HepG2 (cell line): ENCODE results near the gene HCRTR2. TPM values are rescaled to one million over a fixed set of nuclear protein-coding genes. Genes with fewer than 3 reads are reported as not detected.

Source experiments
- ATAC-seq: fragments of 200-7000 bp; cut with Tn5 transposase; 3 replicates; pipeline ENCODE4 v1.9.1; 2020; ENCODE audit warnings: mild to moderate bottlenecking, moderate library complexity
- BruUV-seq: library from RNA; stranded (reverse); fragments of 400-500 nt; replicated peaks from 2 replicates; lab custom pipeline; 2021; lab: Mats Ljungman, UMichigan
- CTCF ChIA-PET: fragments of 300-600 bp; formaldehyde crosslinking; extraction: SDS; loops from one replicate; lab custom pipeline; 2021; ENCODE audit warnings: low total read pairs, inconsistent platforms, low intra/inter-chr PET ratio; lab: Yijun Ruan, JAX
- POLR2A ChIA-PET: fragments of 350-600 bp; sonication (Branson Sonifier 250); formaldehyde crosslinking; loops from one replicate; lab custom pipeline; 2020; ENCODE audit warnings: antibody characterized with exemption, inconsistent platforms; lab: Yijun Ruan, JAX
- DNase-seq: peaks from one replicate; pipeline ENCODE4 v3.0.0-alpha.2; 2015; ENCODE audit warnings: low spot score
- FAIRE-seq: peaks from 3 replicates; lab custom pipeline; 2011; peaks lifted over from hg19 to GRCh38; lab: Jason Lieb, UNC
- H2AFZ ChIP-seq: one replicate; pipeline ENCODE4 v1.6.1; 2011; ENCODE audit warnings: low read length, inconsistent platforms
- H3K27ac ChIP-seq: fragments of 300-600 bp; 3 replicates; pipeline ENCODE4 v1.8.0; 2011; ENCODE audit warnings: mixed run types, mild to moderate bottlenecking, mixed read lengths, low read length, inconsistent platforms; ENCODE audit not compliant: insufficient read depth; ENCODE audit errors: extremely low read length
- H3K27me3 ChIP-seq, 2 experiments: fragments of 200-600 bp in 1 of 2; 2 replicates in 1 of 2; 3 replicates in 1 of 2; pipeline versions ENCODE4 v1.6.0 to v1.8.0; 2011; ENCODE audit warnings: low read length in 2 of 2, mild to moderate bottlenecking in 2 of 2, moderate library complexity in 2 of 2, inconsistent platforms in 1 of 2; ENCODE audit not compliant: insufficient read depth in 2 of 2, control insufficient read depth in 1 of 2
- H3K36me3 ChIP-seq, 2 experiments: fragments of 200-600 bp in 1 of 2; replicated peaks in 1 of 2; 2 replicates in 1 of 2; 3 replicates in 1 of 2; pipeline versions ENCODE4 v1.5.1 to v1.8.0; 2011; ENCODE audit warnings: low read length in 2 of 2, inconsistent platforms in 1 of 2; ENCODE audit not compliant: insufficient read depth in 2 of 2, control insufficient read depth in 1 of 2
- H3K4me1 ChIP-seq: 2 replicates; pipeline ENCODE4 v1.5.1; 2012; ENCODE audit warnings: low read length, inconsistent platforms; ENCODE audit not compliant: insufficient read depth
- H3K4me2 ChIP-seq: 2 replicates; pipeline ENCODE4 v1.6.0; 2011; ENCODE audit warnings: low read depth, low read length, inconsistent platforms
- H3K4me3 ChIP-seq, 3 experiments: fragments of 200-600 bp in 1 of 3; sonication (generic), shearing (Covaris generic) in 1 of 3; replicated peaks in 1 of 3; 2 replicates each; pipeline ENCODE4 v1.5.1; 2011 to 2016; ENCODE audit warnings: low read length in 3 of 3, inconsistent platforms in 2 of 3, low read depth in 2 of 3, mild to moderate bottlenecking in 2 of 3, control low read depth in 1 of 3, mixed read lengths in 1 of 3; ENCODE audit not compliant: insufficient read depth in 1 of 3
- H3K79me2 ChIP-seq: one replicate; pipeline ENCODE4 v1.6.1; 2011; ENCODE audit warnings: low read length, inconsistent platforms; ENCODE audit not compliant: insufficient read depth
- H3K9ac ChIP-seq: 2 replicates; pipeline ENCODE4 v1.6.0; 2011; ENCODE audit warnings: mild to moderate bottlenecking, low read depth, low read length, inconsistent platforms; ENCODE audit not compliant: insufficient read depth
- H3K9me3 ChIP-seq: 2 replicates; pipeline ENCODE4 v1.5.1; 2012; ENCODE audit warnings: mild to moderate bottlenecking, low read length
- H4K20me1 ChIP-seq: 2 replicates; pipeline ENCODE4 v1.6.0; 2011; ENCODE audit warnings: inconsistent platforms, mild to moderate bottlenecking, low read length, moderate library complexity; ENCODE audit not compliant: insufficient read depth
- GTF3A ChIP-seq: sonication (generic); formaldehyde crosslinking; conservative IDR thresholded peaks from 2 replicates; pipeline ENCODE4 v1.4.0; 2020; ENCODE audit warnings: mild to moderate bottlenecking, missing genetic modification reagents
- MIER2 ChIP-seq: IDR thresholded peaks from 2 replicates; pipeline ENCODE4 v1.6.1; 2016; ENCODE audit warnings: missing biosample characterization, missing genetic modification reagents
- PAX8 ChIP-seq: sonication (generic); formaldehyde crosslinking; IDR thresholded peaks from 2 replicates; pipeline ENCODE4 v1.8.0; 2022; ENCODE audit warnings: mild to moderate bottlenecking, missing genetic modification reagents, borderline replicate concordance
- REPIN1 ChIP-seq: sonication (generic); formaldehyde crosslinking; IDR thresholded peaks from 2 replicates; pipeline ENCODE4 v1.8.0; 2022; ENCODE audit warnings: missing genetic modification reagents, low read depth, mild to moderate bottlenecking, borderline replicate concordance
- SPEN ChIP-seq: sonication (generic); formaldehyde crosslinking; IDR thresholded peaks from 2 replicates; pipeline ENCODE4 v1.5.1; 2020; ENCODE audit warnings: low read depth, mild to moderate bottlenecking, missing genetic modification reagents
- TCF7L2 ChIP-seq: IDR thresholded peaks from 2 replicates; pipeline ENCODE4 v1.6.1; 2011; ENCODE audit warnings: mild to moderate bottlenecking, low read depth, low read length, moderate library complexity
- ZNF446 ChIP-seq: sonication (generic); formaldehyde crosslinking; IDR thresholded peaks from 2 replicates; pipeline ENCODE4 v1.5.0; 2020; ENCODE audit warnings: mild to moderate bottlenecking, missing genetic modification reagents
- ZNF510 ChIP-seq: sonication (generic); formaldehyde crosslinking; IDR thresholded peaks from 2 replicates; pipeline ENCODE4 v1.4.0; 2020; ENCODE audit warnings: low read depth, mild to moderate bottlenecking, missing genetic modification reagents
- ZNF713 ChIP-seq: sonication (generic); formaldehyde crosslinking; IDR thresholded peaks from 2 replicates; pipeline ENCODE4 v1.4.0; 2020; ENCODE audit warnings: mild to moderate bottlenecking, missing genetic modification reagents
- WGBS: methylation state at CpG from one replicate; pipeline ENCODE4 v1.1.6; 2017; ENCODE audit warnings: low lambda C conversion rate; 5-methylcytosine and 5-hydroxymethylcytosine counted together
- in situ Hi-C: cut with HindIII; loops from 2 replicates; pipeline ENCODE4 v1.10.0; 2017; ENCODE audit warnings: low pct_unique_long_range_greater_than_20kb; ENCODE audit not compliant: extremely low pct_ligation_motif_present
- intact Hi-C: fragments of 100-400 bp; cut with micrococcal nuclease; formaldehyde crosslinking; loops from one replicate; pipeline ENCODE4 v1.10.0; 2022; ENCODE audit not compliant: unreplicated experiment
- polyA plus RNA-seq, 8 experiments: library from polyadenylated mRNA; depleted of rRNA in 3 of 8; stranded (reverse) in 7 of 8; unstranded in 1 of 8; fragments of >200 nt; fragmentation: Illumina TruSeq in 4 of 8; extraction: Trizol in 4 of 8; gene quantifications; 2 replicates each; pipeline versions ENCODE4 v1.2.1 to v1.2.3, GENCODE V29; 2011 to 2016; ENCODE audit warnings: low read depth in 4 of 8, missing spikeins in 1 of 8, mixed read lengths in 1 of 8; ENCODE audit not compliant: insufficient read depth in 1 of 8
- total RNA-seq, 5 experiments: library from RNA; depleted of rRNA; stranded (reverse); fragments of >200 nt; fragmentation: Illumina TruSeq; extraction: Trizol; gene quantifications; 2 replicates each; pipeline ENCODE4 v1.2.3, GENCODE V29; 2016; ENCODE audit warnings: low read depth in 1 of 5

Gene HCRTR2
- total and polyA plus RNA-seq, 2 of the 13 experiments (the other 11 are each of a cell fraction or from before 2014, with no cell fraction given): not detected

- peak; percentile 93 for TF ChIP-seq MIER2
- TF ChIP-seq GTF3A (CRISPR knock-in tag): no peak
- no peak for TF ChIP-seq REPIN1
- TF ChIP-seq TCF7L2: no peak
Observed at GRCh38 chr6:55176958-55177357, 2.6 kb downstream of the HCRTR2 start (continued).

- Histone ChIP-seq H3K9me3 (no peaks in the 10 kb centered on the region), H3K4me1 (no peaks in the 10 kb centered on the region), H3K36me3 (no peaks in the 10 kb centered on the region), H3K27ac (no peak overlapping the region), H2AFZ (no peak overlapping the region), H3K79me2 (no peaks in the 10 kb centered on the region), H3K27me3 (no peaks in the 10 kb centered on the region; a peak in 1 of 5 replicates), H3K4me3 (no peak overlapping the region), H4K20me1 (no peaks in the 10 kb centered on the region), H3K9ac (no peak overlapping the region), H3K4me2 (no peak overlapping the region)
- POLR2A ChIA-PET: no interaction called here
- DNase-seq (no peak), FAIRE-seq (no peak), ATAC-seq (no peak)
- intact Hi-C loops: no loop called here
- CTCF ChIA-PET: no interaction called here
- BruUV-seq: no TSS peak
- TF ChIP-seq PAX8 (CRISPR knock-in tag): no peak
- TF ChIP-seq SPEN (CRISPR knock-in tag): no peak
- no peak for TF ChIP-seq ZNF713
- no peak for TF ChIP-seq ZNF510 (CRISPR knock-in tag)
- TF ChIP-seq ZNF446 (CRISPR knock-in tag): no peak
- WGBS: 0% methylated on average over 1 of the region's 1 CpG
- in situ Hi-C loops: no loop called here
Observed at GRCh38 chr6:55180258-55180657, 5.9 kb downstream of the HCRTR2 start.
